K562 (cell line): ENCODE results near the gene C21orf58. TPM values are rescaled to one million over a fixed set of nuclear protein-coding genes. Genes with fewer than 3 reads are reported as not detected.

Experiments
- ARID1B ChIP-seq: fragments of 450-650 bp; IDR thresholded peaks from 2 replicates; pipeline ENCODE4 v1.6.1; 2016; ENCODE audit warnings: antibody characterized with exemption, mild to moderate bottlenecking, inconsistent platforms
- BRD9 ChIP-seq: fragments of 450-650 bp; IDR thresholded peaks from 2 replicates; pipeline ENCODE4 v1.6.1; 2018; ENCODE audit warnings: low read depth; ENCODE audit not compliant: partially characterized antibody
- C11orf30 ChIP-seq: fragments of 450-650 bp; IDR thresholded peaks from 2 replicates; pipeline ENCODE4 v1.6.1; 2016; ENCODE audit warnings: low read depth, mild to moderate bottlenecking
- CSDE1 ChIP-seq, 2 experiments: fragments of 450-650 bp; IDR thresholded peaks; 2 replicates each; pipeline ENCODE4 v1.6.1; 2016; ENCODE audit warnings: mild to moderate bottlenecking in 1 of 2
- DACH1 ChIP-seq: fragments of 450-650 bp; IDR thresholded peaks from 2 replicates; pipeline ENCODE4 v1.6.1; 2018; ENCODE audit not compliant: partially characterized antibody
- DIDO1 ChIP-seq: fragments of 450-650 bp; IDR thresholded peaks from 2 replicates; pipeline ENCODE4 v1.6.1; 2016; ENCODE audit warnings: low read depth, missing biosample characterization, missing genetic modification characterization
- DPF2 ChIP-seq: fragments of 450-650 bp; IDR thresholded peaks from 2 replicates; pipeline ENCODE4 v1.6.1; 2016
- HDAC3 ChIP-seq: fragments of 450-650 bp; IDR thresholded peaks from 2 replicates; pipeline ENCODE4 v1.6.1; 2018; ENCODE audit warnings: borderline replicate concordance, mild to moderate bottlenecking, moderate library complexity; ENCODE audit not compliant: partially characterized antibody
- MAX ChIP-seq: sonication (generic); formaldehyde crosslinking; IDR thresholded peaks from 2 replicates; pipeline ENCODE4 v1.9.0; 2022; ENCODE audit warnings: mild to moderate bottlenecking, missing genetic modification reagents
- NCOR1 ChIP-seq: fragments of 450-650 bp; IDR thresholded peaks from 2 replicates; pipeline ENCODE4 v1.6.1; 2016; ENCODE audit warnings: mild to moderate bottlenecking, moderate library complexity
- POLR2AphosphoS2 ChIP-seq: IDR thresholded peaks from 2 replicates; pipeline ENCODE4 v1.6.1; 2012; ENCODE audit warnings: low read length, improper control_type of control experiment
- SREBF1 ChIP-seq: fragments of 150-350 bp; IDR thresholded peaks from 2 replicates; pipeline ENCODE4 v1.6.1; 2014; ENCODE audit warnings: antibody characterized with exemption, low read depth, low read length, borderline replicate concordance
- TEAD2 ChIP-seq: fragments of 450-650 bp; IDR thresholded peaks from 2 replicates; pipeline ENCODE4 v1.6.1; 2016; ENCODE audit warnings: missing genetic modification characterization, control low read depth, missing compliant biosample characterization
- TEAD4 ChIP-seq, 2 experiments: sonication (generic) in 1 of 2; formaldehyde crosslinking in 1 of 2; IDR thresholded peaks; 2 replicates each; pipeline versions ENCODE4 v1.6.1 to v1.8.0; 2012 to 2022; ENCODE audit warnings: borderline replicate concordance in 1 of 2, inconsistent platforms in 1 of 2, low read length in 1 of 2, mild to moderate bottlenecking in 1 of 2, missing genetic modification reagents in 1 of 2
- TRIM28 ChIP-seq: fragments of 450-650 bp; IDR thresholded peaks from 2 replicates; pipeline ENCODE4 v1.6.1; 2017
- ZBTB7A ChIP-seq: IDR thresholded peaks from 2 replicates; pipeline ENCODE4 v1.6.1; 2011; ENCODE audit warnings: low read depth, mild to moderate bottlenecking, low read length, moderate library complexity, borderline replicate concordance; ENCODE audit not compliant: control insufficient read depth
- ZC3H8 ChIP-seq: fragments of 450-650 bp; IDR thresholded peaks from 2 replicates; pipeline ENCODE4 v1.6.1; 2017
- ZNF197 ChIP-seq: fragments of 200-800 bp; sonication (Bioruptor generic); IDR thresholded peaks from 2 replicates; pipeline ENCODE4 v1.6.1; 2016; ENCODE audit warnings: low read depth, missing genetic modification characterization, missing compliant biosample characterization
- ZNF41 ChIP-seq: fragments of 250-450 bp; sonication (Bioruptor Pico); conservative IDR thresholded peaks from 2 replicates; pipeline ENCODE4 v1.4.0; 2020; ENCODE audit warnings: mild to moderate bottlenecking
- polyA plus RNA-seq, 8 experiments: library from polyadenylated mRNA; depleted of rRNA in 4 of 8; stranded (reverse) in 5 of 8; unstranded in 3 of 8; fragments of >200 nt; fragmentation: Nextera tagmentation in 2 of 8; fragmentation: Illumina TruSeq in 1 of 8; extraction: Ambion mirVana in 2 of 8; extraction: Trizol in 1 of 8; gene quantifications; 2 replicates each; pipeline versions ENCODE4 v1.2.1 to v1.2.3, GENCODE V29; 2011 to 2014; ENCODE audit warnings: inconsistent platforms in 1 of 8, missing spikeins in 1 of 8
- total RNA-seq, 7 experiments: library from RNA; depleted of rRNA in 6 of 7; stranded (reverse); fragments of >200 nt in 6 of 7; fragmentation: Illumina TruSeq in 2 of 7; extraction: Trizol in 2 of 7; gene quantifications; 2 replicates each; pipeline versions ENCODE4 v1.2.1 to v1.2.3, GENCODE V29; 2011 to 2021; ENCODE audit warnings: low replicate concordance in 1 of 7
- TF ChIP-seq, protein P1 (sequence below): fragments of 450-650 bp; IDR thresholded peaks from 2 replicates; pipeline ENCODE4 v1.6.1; 2016; ENCODE audit warnings: low read depth, mild to moderate bottlenecking, moderate library complexity
- TF ChIP-seq, protein P2 (sequence below): IDR thresholded peaks from 3 replicates; pipeline ENCODE4 v1.6.1; 2011; ENCODE audit warnings: borderline replicate concordance, mild to moderate bottlenecking; ENCODE audit not compliant: insufficient read length, insufficient read depth
- TF ChIP-seq, protein P3 (sequence below): fragments of 450-650 bp; IDR thresholded peaks from one replicate; pipeline ENCODE4 v1.6.1; 2018; ENCODE audit warnings: mild to moderate bottlenecking, moderate library complexity; ENCODE audit not compliant: partially characterized antibody
- TF ChIP-seq, protein P4 (sequence below): fragments of 450-650 bp; IDR thresholded peaks from 2 replicates; pipeline ENCODE4 v1.7.1; 2018; ENCODE audit warnings: mild to moderate bottlenecking, low read depth; ENCODE audit not compliant: partially characterized antibody

The C21orf58 gene
- total and polyA plus RNA-seq, 9 of the 15 experiments (the other 6 are each of a cell fraction or from before 2014, with no cell fraction given), result 1.2 to 30.5 (median 12.4) TPM

DNA sequence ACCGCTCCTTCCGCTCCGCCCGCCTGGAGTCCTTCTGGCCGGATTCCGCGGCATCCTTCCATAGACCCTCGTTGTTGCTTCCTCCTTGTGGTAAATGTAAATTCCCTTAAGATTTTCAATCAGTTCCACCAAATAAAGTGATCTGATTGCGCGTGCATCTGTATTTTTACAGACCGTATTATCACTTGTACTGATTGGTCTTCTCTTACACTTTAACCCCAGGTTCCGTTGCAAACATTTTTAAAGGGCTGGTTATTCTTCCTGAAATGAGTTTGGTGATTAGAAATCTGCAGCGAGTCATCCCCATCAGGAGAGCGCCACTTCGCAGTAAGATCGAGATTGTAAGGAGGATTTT, 37.0 kb downstream of the C21orf58 start (continued):
- TF ChIP-seq, protein P1, sequence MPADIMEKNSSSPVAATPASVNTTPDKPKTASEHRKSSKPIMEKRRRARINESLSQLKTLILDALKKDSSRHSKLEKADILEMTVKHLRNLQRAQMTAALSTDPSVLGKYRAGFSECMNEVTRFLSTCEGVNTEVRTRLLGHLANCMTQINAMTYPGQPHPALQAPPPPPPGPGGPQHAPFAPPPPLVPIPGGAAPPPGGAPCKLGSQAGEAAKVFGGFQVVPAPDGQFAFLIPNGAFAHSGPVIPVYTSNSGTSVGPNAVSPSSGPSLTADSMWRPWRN, result 0 out of 2 replicates have a peak, but pooled peaks have one; percentile 40
- no peak for TF ChIP-seq ZNF41 (CRISPR knock-in tag)
- TF ChIP-seq DIDO1 (tag), result no peak
- TF ChIP-seq, protein P2, sequence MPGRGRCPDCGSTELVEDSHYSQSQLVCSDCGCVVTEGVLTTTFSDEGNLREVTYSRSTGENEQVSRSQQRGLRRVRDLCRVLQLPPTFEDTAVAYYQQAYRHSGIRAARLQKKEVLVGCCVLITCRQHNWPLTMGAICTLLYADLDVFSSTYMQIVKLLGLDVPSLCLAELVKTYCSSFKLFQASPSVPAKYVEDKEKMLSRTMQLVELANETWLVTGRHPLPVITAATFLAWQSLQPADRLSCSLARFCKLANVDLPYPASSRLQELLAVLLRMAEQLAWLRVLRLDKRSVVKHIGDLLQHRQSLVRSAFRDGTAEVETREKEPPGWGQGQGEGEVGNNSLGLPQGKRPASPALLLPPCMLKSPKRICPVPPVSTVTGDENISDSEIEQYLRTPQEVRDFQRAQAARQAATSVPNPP, result no peak
- TF ChIP-seq NCOR1, result peak; percentile 35; the same call in 1 of the 2 replicates
- TF ChIP-seq, protein P3, sequence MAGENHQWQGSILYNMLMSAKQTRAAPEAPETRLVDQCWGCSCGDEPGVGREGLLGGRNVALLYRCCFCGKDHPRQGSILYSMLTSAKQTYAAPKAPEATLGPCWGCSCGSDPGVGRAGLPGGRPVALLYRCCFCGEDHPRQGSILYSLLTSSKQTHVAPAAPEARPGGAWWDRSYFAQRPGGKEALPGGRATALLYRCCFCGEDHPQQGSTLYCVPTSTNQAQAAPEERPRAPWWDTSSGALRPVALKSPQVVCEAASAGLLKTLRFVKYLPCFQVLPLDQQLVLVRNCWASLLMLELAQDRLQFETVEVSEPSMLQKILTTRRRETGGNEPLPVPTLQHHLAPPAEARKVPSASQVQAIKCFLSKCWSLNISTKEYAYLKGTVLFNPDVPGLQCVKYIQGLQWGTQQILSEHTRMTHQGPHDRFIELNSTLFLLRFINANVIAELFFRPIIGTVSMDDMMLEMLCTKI, result no peak
- no peak for TF ChIP-seq ZC3H8
- no peak for TF ChIP-seq TRIM28
- peak; percentile 75 for TF ChIP-seq TEAD4 (IDR thresholded peaks at IDR 0.05; ENCODE audit: low read length)
- TF ChIP-seq TEAD4 (CRISPR knock-in tag; IDR thresholded peaks at IDR 0.05; ENCODE audit: borderline replicate concordance), result no peak
- no peak for TF ChIP-seq MAX (CRISPR knock-in tag)
- no peak for TF ChIP-seq SREBF1
- peak in 1 of 2 experiments; percentile 47; a peak in 1 of 4 replicates for TF ChIP-seq CSDE1 (IDR thresholded peaks at IDR 0.05)
- peak; percentile 11; the same call in 1 of the 2 replicates for TF ChIP-seq ARID1B
- TF ChIP-seq POLR2AphosphoS2, result no peak
- TF ChIP-seq ZNF197 (CRISPR knock-in tag), result no peak
- TF ChIP-seq, protein P4, sequence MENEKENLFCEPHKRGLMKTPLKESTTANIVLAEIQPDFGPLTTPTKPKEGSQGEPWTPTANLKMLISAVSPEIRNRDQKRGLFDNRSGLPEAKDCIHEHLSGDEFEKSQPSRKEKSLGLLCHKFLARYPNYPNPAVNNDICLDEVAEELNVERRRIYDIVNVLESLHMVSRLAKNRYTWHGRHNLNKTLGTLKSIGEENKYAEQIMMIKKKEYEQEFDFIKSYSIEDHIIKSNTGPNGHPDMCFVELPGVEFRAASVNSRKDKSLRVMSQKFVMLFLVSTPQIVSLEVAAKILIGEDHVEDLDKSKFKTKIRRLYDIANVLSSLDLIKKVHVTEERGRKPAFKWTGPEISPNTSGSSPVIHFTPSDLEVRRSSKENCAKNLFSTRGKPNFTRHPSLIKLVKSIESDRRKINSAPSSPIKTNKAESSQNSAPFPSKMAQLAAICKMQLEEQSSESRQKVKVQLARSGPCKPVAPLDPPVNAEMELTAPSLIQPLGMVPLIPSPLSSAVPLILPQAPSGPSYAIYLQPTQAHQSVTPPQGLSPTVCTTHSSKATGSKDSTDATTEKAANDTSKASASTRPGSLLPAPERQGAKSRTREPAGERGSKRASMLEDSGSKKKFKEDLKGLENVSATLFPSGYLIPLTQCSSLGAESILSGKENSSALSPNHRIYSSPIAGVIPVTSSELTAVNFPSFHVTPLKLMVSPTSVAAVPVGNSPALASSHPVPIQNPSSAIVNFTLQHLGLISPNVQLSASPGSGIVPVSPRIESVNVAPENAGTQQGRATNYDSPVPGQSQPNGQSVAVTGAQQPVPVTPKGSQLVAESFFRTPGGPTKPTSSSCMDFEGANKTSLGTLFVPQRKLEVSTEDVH, result no peak
- TF ChIP-seq C11orf30, result no peak
- peak; percentile 9 for TF ChIP-seq DACH1
- peak; percentile 26; the same call in 1 of the 2 replicates for TF ChIP-seq DPF2
- 0 out of 2 replicates have a peak, but pooled peaks have one; percentile 3 for TF ChIP-seq TEAD2 (tag)
- no peak for TF ChIP-seq ZBTB7A
- peak; percentile 54 for TF ChIP-seq HDAC3
- TF ChIP-seq BRD9, result peak; percentile 63
